A549 (cell line): ENCODE data around the gene ACOXL.

ENCODE experiments used
- CBX8 ChIP-seq: fragments of 200-600 bp; sonication (generic); IDR thresholded peaks from 2 replicates; pipeline ENCODE4 v1.6.1; 2016
- CHD4 ChIP-seq: fragments of 200-600 bp; sonication (generic); IDR thresholded peaks from 2 replicates; pipeline ENCODE4 v1.6.1; 2016; ENCODE audit warnings: antibody characterized with exemption, mild to moderate bottlenecking, borderline replicate concordance
- CTCF ChIP-seq: fragments of >200 bp; sonication (Bioruptor Twin); formaldehyde crosslinking; IDR thresholded peaks from 3 replicates; pipeline ENCODE4 v1.5.1; 2016
- FOSL2 ChIP-seq, 2 experiments: fragments of 450-650 bp in 1 of 2; fragments of >200 bp in 1 of 2; sonication (Bioruptor Twin) in 1 of 2; formaldehyde crosslinking; IDR thresholded peaks; 2 replicates each; pipeline versions ENCODE4 v1.5.0 to v1.6.1; 2016 to 2020; ENCODE audit warnings: mild to moderate bottlenecking in 1 of 2, moderate library complexity in 1 of 2
- JUN ChIP-seq, 2 experiments: fragments of >200 bp; sonication (Bioruptor Twin); formaldehyde crosslinking; IDR thresholded peaks; 2 replicates in 1 of 2; 3 replicates in 1 of 2; pipeline ENCODE4 v1.6.1; 2016 to 2017
- POLR2A ChIP-seq: IDR thresholded peaks from 2 replicates; pipeline ENCODE4 v1.6.1; 2012; ENCODE audit warnings: mild to moderate bottlenecking, low read length

GRCh38 chr2:110789706-110790105, 57.3 kb downstream of the ACOXL start:
- TF ChIP-seq POLR2A, result no peak
- TF ChIP-seq CHD4, result no peak
- TF ChIP-seq CBX8, result no peak
- TF ChIP-seq JUN (IDR thresholded peaks at IDR 0.05), result no peak
- TF ChIP-seq FOSL2 (IDR thresholded peaks at IDR 0.05), result no peak
- TF ChIP-seq FOSL2 (CRISPR knock-in tag; IDR thresholded peaks at IDR 0.05), result no peak
- TF ChIP-seq CTCF, result no peak
